Peyer's patch (tissue), 4 donors: Measurements from ENCODE around the gene OLR1. TPM values are rescaled to one million over a fixed set of nuclear protein-coding genes. Genes with fewer than 3 reads are reported as not detected.

ENCODE experiments used
- DNase-seq, 3 donors: peaks; one replicate each; pipeline ENCODE4 v3.0.0-alpha.2; 2017 to 2019
- H3K27ac ChIP-seq, 4 donors: fragments of 200-600 bp; sonication (generic); one replicate each; pipeline ENCODE4 v1.5.1; 2016 to 2019
- H3K27me3 ChIP-seq, 2 donors: fragments of 200-600 bp; sonication (generic); one replicate each; pipeline ENCODE4 v1.5.1; 2019
- H3K36me3 ChIP-seq, 3 donors: fragments of 200-600 bp; sonication (generic); one replicate each; pipeline ENCODE4 v1.5.1; 2016 to 2019
- H3K4me1 ChIP-seq, 4 donors: fragments of 200-600 bp; sonication (generic); one replicate each; pipeline ENCODE4 v1.5.1; 2016 to 2019
- H3K4me3 ChIP-seq, 4 donors: fragments of 200-600 bp; sonication (generic); 1 replicate in 3 of 4; 2 replicates in 1 of 4; pipeline ENCODE4 v1.5.1; 2016 to 2019; ENCODE audit warnings: mild to moderate bottlenecking in 1 of 4
- H3K9me3 ChIP-seq, 4 donors: fragments of 200-600 bp; sonication (generic); one replicate each; pipeline ENCODE4 v1.5.1; 2016 to 2019; ENCODE audit warnings: mild to moderate bottlenecking in 1 of 4
- CTCF ChIP-seq, 6 experiments: fragments of 450-650 bp in 4 of 6; fragments of 200-600 bp in 2 of 6; sonication (generic) in 1 of 6; IDR thresholded peaks; one replicate each; pipeline ENCODE4 v1.5.1; 2017 to 2019; ENCODE audit warnings: antibody characterized with exemption in 6 of 6, mild to moderate bottlenecking in 3 of 6, moderate library complexity in 1 of 6
- POLR2A ChIP-seq, 2 donors: fragments of 450-650 bp; IDR thresholded peaks; one replicate each; pipeline ENCODE4 v1.5.1; 2017; ENCODE audit warnings: antibody characterized with exemption in 2 of 2, mild to moderate bottlenecking in 2 of 2, moderate library complexity in 2 of 2
- total RNA-seq, 4 donors: library from RNA; depleted of rRNA; stranded (reverse); fragments of >200 nt; gene quantifications; one replicate each; pipeline ENCODE4 v1.1.0, GENCODE V29; 2016

The OLR1 gene
- total RNA-seq, 4 donors from 2014 or later: not detected

GRCh38 chr12:10119066-10119465 lies 52.9 kb downstream of the OLR1 start:
- no peak for DNase-seq
- H3K27me3 ChIP-seq: no peaks in the 10 kb centered on the region
- H3K4me1 ChIP-seq: no peaks in the 10 kb centered on the region
- no peak for TF ChIP-seq CTCF (IDR thresholded peaks at IDR 0.05)
- TF ChIP-seq POLR2A (IDR thresholded peaks at IDR 0.05): no peak
- no peak overlapping the region for H3K4me3 ChIP-seq
- no peaks in the 10 kb centered on the region for H3K9me3 ChIP-seq
- no peaks in the 10 kb centered on the region for H3K36me3 ChIP-seq
- H3K27ac ChIP-seq: no peak overlapping the region

- no peaks in the 10 kb centered on the region for H3K36me3 ChIP-seq
Observed at GRCh38 chr12:10115890-10116289, 56.0 kb downstream of the OLR1 start.

DNA sequence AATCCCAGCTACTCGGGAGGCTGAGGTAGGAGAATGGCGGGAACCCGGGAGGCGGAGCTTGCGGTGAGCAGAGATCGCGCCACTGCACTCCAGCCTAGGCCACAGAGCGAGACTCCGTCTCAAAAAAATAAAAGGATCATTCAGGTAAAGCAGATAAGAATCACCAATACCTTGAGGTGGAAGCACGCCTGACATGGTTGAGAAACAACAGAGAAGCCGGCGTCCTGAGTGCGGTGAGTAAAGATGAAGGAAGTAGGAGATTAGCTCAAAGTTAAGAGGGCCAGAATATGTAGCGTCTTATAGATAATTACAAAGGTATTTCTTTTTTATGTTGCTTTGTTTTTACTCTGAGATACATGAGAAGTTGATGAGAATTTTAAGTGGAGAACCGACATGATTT lies 56.6 kb downstream of the OLR1 start:
- Histone ChIP-seq H3K9me3 (no peaks in the 10 kb centered on the region), H3K27me3 (no peaks in the 10 kb centered on the region), H3K4me1 (no peaks in the 10 kb centered on the region), H3K4me3 (no peak overlapping the region), H3K36me3 (no peaks in the 10 kb centered on the region), H3K27ac (no peak overlapping the region)
- TF ChIP-seq CTCF (IDR thresholded peaks at IDR 0.05) (no peak), POLR2A (IDR thresholded peaks at IDR 0.05) (no peak)
- DNase-seq: no peak

More at GRCh38 chr12:10115890-10116289, 56.0 kb downstream of the OLR1 start:
- TF ChIP-seq CTCF (IDR thresholded peaks at IDR 0.05) (no peak), POLR2A (IDR thresholded peaks at IDR 0.05) (no peak)
- no peaks in the 10 kb centered on the region for H3K9me3 ChIP-seq
- H3K27ac ChIP-seq: no peak overlapping the region
- H3K4me1 ChIP-seq: no peaks in the 10 kb centered on the region
- H3K4me3 ChIP-seq: no peak overlapping the region
- H3K27me3 ChIP-seq: no peaks in the 10 kb centered on the region
- no peak for DNase-seq

- H3K27ac ChIP-seq: no peak overlapping the region
- H3K9me3 ChIP-seq: no peaks in the 10 kb centered on the region
- no peaks in the 10 kb centered on the region for H3K27me3 ChIP-seq
- H3K4me1 ChIP-seq: no peaks in the 10 kb centered on the region
- DNase-seq: no peak
- H3K4me3 ChIP-seq: no peak overlapping the region
- TF ChIP-seq CTCF (IDR thresholded peaks at IDR 0.05): no peak
- no peak for TF ChIP-seq POLR2A (IDR thresholded peaks at IDR 0.05)
- no peaks in the 10 kb centered on the region for H3K36me3 ChIP-seq
Observed at GRCh38 chr12:10113920-10114319, 58.0 kb downstream of the OLR1 start.

DNA sequence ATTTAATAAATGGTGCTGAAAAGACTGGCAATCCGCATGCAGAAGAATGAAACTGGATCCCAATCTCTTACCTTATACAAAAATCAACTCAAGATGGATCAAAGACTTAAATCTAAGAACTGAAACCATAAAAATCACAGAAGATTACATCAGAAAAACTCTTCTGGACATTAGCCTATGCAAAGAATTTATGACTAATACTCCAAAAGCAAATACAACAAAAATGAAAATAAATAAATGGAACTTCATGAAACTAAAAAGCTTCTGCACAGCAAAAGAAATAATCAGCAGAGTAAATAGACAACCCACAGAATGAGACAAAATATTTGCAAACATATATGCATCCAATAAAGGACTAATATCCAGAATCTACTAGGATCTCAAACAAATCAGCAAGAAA lies 58.9 kb downstream of the OLR1 start:
- no peaks in the 10 kb centered on the region for H3K27me3 ChIP-seq
- no peak for DNase-seq
- H3K4me1 ChIP-seq: no peaks in the 10 kb centered on the region
- TF ChIP-seq POLR2A (IDR thresholded peaks at IDR 0.05) (no peak), CTCF (IDR thresholded peaks at IDR 0.05) (no peak)
- no peaks in the 10 kb centered on the region for H3K9me3 ChIP-seq
- no peak overlapping the region for H3K4me3 ChIP-seq
- no peaks in the 10 kb centered on the region for H3K36me3 ChIP-seq
- H3K27ac ChIP-seq: no peak overlapping the region

DNA sequence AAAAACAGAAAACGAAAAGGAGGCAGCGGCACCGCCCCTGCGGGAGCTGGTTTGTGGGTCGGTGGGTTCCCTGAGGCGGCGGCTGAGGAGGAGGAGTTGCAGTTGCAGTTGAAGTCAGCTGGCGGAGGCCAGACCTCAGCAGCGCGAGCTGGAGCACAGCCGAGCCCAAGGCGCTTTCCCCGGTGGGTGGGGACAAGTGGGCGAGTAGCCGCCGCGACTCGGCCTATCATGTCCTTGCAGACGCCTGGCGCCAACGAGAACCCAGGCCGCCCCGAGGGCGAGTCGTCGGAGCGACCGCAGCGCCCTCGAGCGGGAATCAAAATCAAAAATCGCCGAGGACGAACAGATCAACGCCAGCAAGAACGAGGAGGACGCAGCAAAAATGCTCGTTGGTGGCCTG lies 60.5 kb downstream of the OLR1 start:
- H3K4me1 ChIP-seq: no peaks in the 10 kb centered on the region
- H3K9me3 ChIP-seq: no peaks in the 10 kb centered on the region
- no peak for TF ChIP-seq POLR2A (IDR thresholded peaks at IDR 0.05)
- no peak for TF ChIP-seq CTCF (IDR thresholded peaks at IDR 0.05)
- no peak for DNase-seq
- no peaks in the 10 kb centered on the region for H3K36me3 ChIP-seq
- H3K27me3 ChIP-seq: no peaks in the 10 kb centered on the region
- H3K4me3 ChIP-seq: no peak overlapping the region
- no peak overlapping the region for H3K27ac ChIP-seq
